Kidney tubule cell (primary cell): ENCODE results near the gene DNAH10.
"Not testable (repeated sequence)": the region's sequence is repeated elsewhere in the genome, so short reads cannot be mapped to it uniquely, and the experiment has no call there.

Experiments used
- DNase-seq: peaks from one replicate; pipeline ENCODE4 v3.0.0-alpha.2; 2018; ENCODE audit warnings: low spot score

DNAH10 gene

GRCh38 chr12:123748661-123749060 lies 13.4 kb upstream of the DNAH10 start:
- DNase-seq, result peak; percentile 76

GRCh38 chr12:123749355-123749754 lies 12.7 kb upstream of the DNAH10 start:
- no peak for DNase-seq

- DNase-seq, result no peak
These were observed 11.9 kb upstream of the DNAH10 start for GRCh38 chr12:123750159-123750656.

- DNase-seq, result peak; percentile 47
These were observed 10.1 kb upstream of the DNAH10 start for GRCh38 chr12:123752046-123752445.

GRCh38 chr12:123754041-123754772 lies 7.9 kb upstream of the DNAH10 start:
- DNase-seq, result no peak

- no peak for DNase-seq
These were observed 4.5 kb upstream of the DNAH10 start for GRCh38 chr12:123757561-123757960.

GRCh38 chr12:123760267-123760938 lies 1.7 kb upstream of the DNAH10 start:
- DNase-seq, result no peak

GRCh38 chr12:123762715-123763052 lies 583 bp downstream of the DNAH10 start:
- DNase-seq, result no peak

GRCh38 chr12:123763093-123763492 lies 992 bp downstream of the DNAH10 start:
- no peak for DNase-seq

- DNase-seq, result no peak
These were observed 2.0 kb downstream of the DNAH10 start for GRCh38 chr12:123764109-123764508.

GRCh38 chr12:123765504-123766035 lies 3.5 kb downstream of the DNAH10 start:
- DNase-seq, result no peak

- DNase-seq, result no peak
These were observed 5.5 kb downstream of the DNAH10 start for GRCh38 chr12:123767613-123768012.

- no peak for DNase-seq
These were observed 9.2 kb downstream of the DNAH10 start for GRCh38 chr12:123771261-123771660.

- DNase-seq, result no peak
These were observed 10.0 kb downstream of the DNAH10 start for GRCh38 chr12:123772074-123772473.

GRCh38 chr12:123773375-123773774 lies 11.3 kb downstream of the DNAH10 start:
- DNase-seq, result no peak

- DNase-seq, result no peak
These were observed 17.4 kb downstream of the DNAH10 start for GRCh38 chr12:123779551-123779950.

- no peak for DNase-seq
These were observed 21.1 kb downstream of the DNAH10 start for GRCh38 chr12:123782997-123783792.

- no peak for DNase-seq
These were observed 25.4 kb downstream of the DNAH10 start for GRCh38 chr12:123787466-123787865.

GRCh38 chr12:123788541-123788940 lies 26.4 kb downstream of the DNAH10 start:
- DNase-seq, result no peak

GRCh38 chr12:123789422-123789821 lies 27.3 kb downstream of the DNAH10 start:
- not testable (repeated sequence) for DNase-seq

- no peak for DNase-seq
These were observed 28.9 kb downstream of the DNAH10 start for GRCh38 chr12:123790905-123791467.

- no peak for DNase-seq
These were observed 31.9 kb downstream of the DNAH10 start for GRCh38 chr12:123794027-123794426.
